ENCODE data around the gene SPOCK1.

- TF ChIP-seq CTCF (IDR thresholded peaks at IDR 0.05 in 8 of 11, conservative IDR thresholded peaks at IDR 0.05 in 3 of 11) (no peak), POLR2A (IDR thresholded peaks at IDR 0.05) (no peak)
Observed at GRCh38 chr5:137114529-137114928, 384.6 kb downstream of the SPOCK1 start.
